ENCODE results near the gene GPR85.

GRCh38 chr7:113086431-113086888 lies at the start of gene GPR85:
- TF ChIP-seq CTCF (IDR thresholded peaks at IDR 0.05; ENCODE audit: poor library complexity) (no peak), EZH2 (IDR thresholded peaks at IDR 0.05; ENCODE audit: borderline replicate concordance) (no peak), EZH2phosphoT487 (IDR thresholded peaks at IDR 0.05; ENCODE audit: low read depth, severe bottlenecking, unreplicated experiment) (no peak)
